Fibroblast of lung (primary cell): ENCODE results near the gene KIF16B. TPM values are rescaled to one million over a fixed set of nuclear protein-coding genes. Genes with fewer than 3 reads are reported as not detected.

ENCODE experiments used
- DNase-seq, 2 donors: peaks; one replicate each; pipeline versions ENCODE4 v3.0.0 to v3.0.0-alpha.2; 2010; ENCODE audit warnings: low read depth in 2 of 2
- H2AFZ ChIP-seq: 2 replicates; pipeline ENCODE4 v1.5.1; 2012; ENCODE audit warnings: low read length, control low read depth, inconsistent platforms
- H3K27ac ChIP-seq: 2 replicates; pipeline ENCODE4 v1.5.1; 2011; ENCODE audit warnings: low read length, control low read depth; ENCODE audit not compliant: insufficient read depth
- H3K27me3 ChIP-seq: 2 replicates; pipeline ENCODE4 v1.5.1; 2011; ENCODE audit warnings: mild to moderate bottlenecking, low read length; ENCODE audit not compliant: control insufficient read depth, insufficient read depth
- H3K36me3 ChIP-seq: 2 replicates; pipeline ENCODE4 v1.5.1; 2011; ENCODE audit warnings: low read length; ENCODE audit not compliant: control insufficient read depth, insufficient read depth
- H3K4me1 ChIP-seq: 2 replicates; pipeline ENCODE4 v1.5.1; 2011; ENCODE audit warnings: low read length; ENCODE audit not compliant: control insufficient read depth, insufficient read depth; ENCODE audit errors: extremely low read depth
- H3K4me2 ChIP-seq: 2 replicates; pipeline ENCODE4 v1.5.1; 2011; ENCODE audit warnings: low read length, control low read depth; ENCODE audit not compliant: insufficient read depth; ENCODE audit errors: extremely low read depth
- H3K4me3 ChIP-seq, 4 experiments: fragments of 200-600 bp in 1 of 4; sonication (generic) in 1 of 4; replicated peaks in 1 of 4; 2 replicates each; pipeline ENCODE4 v1.5.1; 2011 to 2016; ENCODE audit warnings: low read length in 4 of 4, low read depth in 3 of 4, mild to moderate bottlenecking in 3 of 4, control low read depth in 2 of 4, inconsistent platforms in 1 of 4, mixed read lengths in 1 of 4; ENCODE audit not compliant: insufficient read depth in 1 of 4; ENCODE audit errors: control extremely low read depth in 1 of 4
- H3K79me2 ChIP-seq: 2 replicates; pipeline ENCODE4 v1.5.1; 2012; ENCODE audit warnings: mild to moderate bottlenecking, low read length, inconsistent platforms; ENCODE audit not compliant: control insufficient read depth, insufficient read depth
- H3K9ac ChIP-seq: 2 replicates; pipeline ENCODE4 v1.5.1; 2011; ENCODE audit warnings: mild to moderate bottlenecking, low read length, control low read depth; ENCODE audit not compliant: insufficient read depth
- H3K9me3 ChIP-seq: 2 replicates; pipeline ENCODE4 v1.5.1; 2012; ENCODE audit warnings: low read depth, low read length; ENCODE audit not compliant: control insufficient read depth, insufficient read depth
- H4K20me1 ChIP-seq: 2 replicates; pipeline ENCODE4 v1.5.1; 2011; ENCODE audit warnings: low read length; ENCODE audit not compliant: control insufficient read depth, insufficient read depth; ENCODE audit errors: extremely low read depth
- CTCF ChIP-seq, 2 donors: IDR thresholded peaks in 1 of 2; conservative IDR thresholded peaks in 1 of 2; 1 replicate in 1 of 2; 2 replicates in 1 of 2; pipeline ENCODE4 v1.5.1; 2011 to 2012; ENCODE audit warnings: low read length in 2 of 2, control low read depth in 1 of 2, inconsistent platforms in 1 of 2, low read depth in 1 of 2, mild to moderate bottlenecking in 1 of 2
- EZH2 ChIP-seq: IDR thresholded peaks from 2 replicates; pipeline ENCODE4 v1.5.1; 2012; ENCODE audit warnings: low read length, control low read depth, mild to moderate bottlenecking; ENCODE audit errors: missing control alignments
- polyA plus RNA-seq, 2 donors: library from polyadenylated mRNA; depleted of rRNA in 1 of 2; stranded (reverse) in 1 of 2; unstranded in 1 of 2; fragments of >200 nt; gene quantifications; 2 replicates each; pipeline ENCODE4 v1.2.1, GENCODE V29; 2011 to 2012; ENCODE audit warnings: missing spikeins in 1 of 2
- total RNA-seq: library from RNA; depleted of rRNA; stranded (reverse); fragments of >200 nt; gene quantifications from 2 replicates; pipeline ENCODE4 v1.2.1, GENCODE V29; 2014

KIF16B gene
- total and polyA plus RNA-seq, 2 donors (not counting 1 experiment from before 2014, with no cell fraction given) = 7.7 to 17.3 TPM

GRCh38 chr20:16257813-16258430 is 315.3 kb downstream of the KIF16B start:
- Histone ChIP-seq H2AFZ (no peak overlapping the region), H3K4me2 (no peak overlapping the region), H3K79me2 (no peaks in the 10 kb centered on the region), H3K9me3 (no peaks in the 10 kb centered on the region), H3K4me3 (no peak overlapping the region), H3K9ac (no peak overlapping the region), H3K4me1 (no peaks in the 10 kb centered on the region), H4K20me1 (no peaks in the 10 kb centered on the region), H3K36me3 (no peaks in the 10 kb centered on the region), H3K27me3 (no peaks in the 10 kb centered on the region), H3K27ac (no peak overlapping the region)
- no peak for DNase-seq
- TF ChIP-seq EZH2 (no peak), CTCF (conservative IDR thresholded peaks at IDR 0.05 in 1 of 2, IDR thresholded peaks at IDR 0.05 in 1 of 2; ENCODE audit: low read depth in 1 of 2, low read length in 2 of 2) (no peak)

- no peak overlapping the region for H3K4me3 ChIP-seq
- H3K9ac ChIP-seq = no peak overlapping the region
- no peak for DNase-seq
- no peaks in the 10 kb centered on the region for H3K9me3 ChIP-seq
- H3K79me2 ChIP-seq = no peaks in the 10 kb centered on the region
- H3K4me1 ChIP-seq = no peaks in the 10 kb centered on the region
- H3K36me3 ChIP-seq = no peaks in the 10 kb centered on the region
- H3K4me2 ChIP-seq = no peak overlapping the region
- no peaks in the 10 kb centered on the region for H3K27me3 ChIP-seq
- TF ChIP-seq EZH2 (no peak), CTCF (conservative IDR thresholded peaks at IDR 0.05 in 1 of 2, IDR thresholded peaks at IDR 0.05 in 1 of 2; ENCODE audit: low read depth in 1 of 2, low read length in 2 of 2) (no peak)
- H3K27ac ChIP-seq = no peak overlapping the region
- H2AFZ ChIP-seq = no peak overlapping the region
- no peaks in the 10 kb centered on the region for H4K20me1 ChIP-seq
These were observed 316.2 kb downstream of the KIF16B start for GRCh38 chr20:16257021-16257420.

- H4K20me1 ChIP-seq = no peaks in the 10 kb centered on the region
- H3K36me3 ChIP-seq = no peaks in the 10 kb centered on the region
- no peak overlapping the region for H3K4me3 ChIP-seq
- no peak overlapping the region for H3K4me2 ChIP-seq
- H3K4me1 ChIP-seq = no peaks in the 10 kb centered on the region
- no peaks in the 10 kb centered on the region for H3K9me3 ChIP-seq
- H3K27ac ChIP-seq = no peak overlapping the region
- H3K27me3 ChIP-seq = no peaks in the 10 kb centered on the region
- no peak overlapping the region for H2AFZ ChIP-seq
- DNase-seq = no peak
- no peaks in the 10 kb centered on the region for H3K79me2 ChIP-seq
- TF ChIP-seq CTCF (conservative IDR thresholded peaks at IDR 0.05 in 1 of 2, IDR thresholded peaks at IDR 0.05 in 1 of 2; ENCODE audit: low read depth in 1 of 2, low read length in 2 of 2) (no peak), EZH2 (no peak)
- H3K9ac ChIP-seq = no peak overlapping the region
These were observed 326.4 kb downstream of the KIF16B start for GRCh38 chr20:16246870-16247269.
